Sigmoid colon (tissue), 4 donors: Measurements from ENCODE around the gene ARL17B.
"Not testable (repeated sequence)": the region's sequence is repeated elsewhere in the genome, so short reads cannot be mapped to it uniquely, and the experiment has no call there.

Experiments
- CTCF ChIP-seq, 4 experiments: fragments of 450-650 bp in 3 of 4; fragments of 200-600 bp in 1 of 4; IDR thresholded peaks; one replicate each; pipeline ENCODE4 v1.5.1; 2016 to 2019; ENCODE audit warnings: antibody characterized with exemption in 4 of 4, mild to moderate bottlenecking in 3 of 4, moderate library complexity in 2 of 4
- EP300 ChIP-seq, 4 donors: sonication (generic); formaldehyde crosslinking; IDR thresholded peaks; one replicate each; pipeline ENCODE4 v1.6.1; 2017; ENCODE audit warnings: antibody characterized with exemption in 4 of 4
- POLR2A ChIP-seq, 2 donors: fragments of 450-650 bp; IDR thresholded peaks; one replicate each; pipeline ENCODE4 v1.6.1; 2016; ENCODE audit warnings: antibody characterized with exemption in 2 of 2, mild to moderate bottlenecking in 2 of 2, moderate library complexity in 2 of 2
- POLR2AphosphoS5 ChIP-seq, 4 donors: sonication (generic); formaldehyde crosslinking; IDR thresholded peaks; one replicate each; pipeline ENCODE4 v1.6.1; 2017; ENCODE audit warnings: antibody characterized with exemption in 4 of 4

- not testable (repeated sequence) for TF ChIP-seq CTCF, POLR2A, EP300, POLR2AphosphoS5 (IDR thresholded peaks at IDR 0.05)
These were observed 136.7 kb downstream of the ARL17B start for GRCh38 chr17:46224864-46225263.
